Suprapubic skin (tissue), 4 donors: ENCODE data around the gene HLA-A. TPM values are rescaled to one million over a fixed set of nuclear protein-coding genes. Genes with fewer than 3 reads are reported as not detected.
A peak's percentile ranks its signal among the peaks of the same experiment; 100 is the strongest.

Experiments used
- DNase-seq, 2 donors: peaks; one replicate each; pipeline ENCODE4 v3.0.0-alpha.2; 2019; ENCODE audit warnings: low spot score in 2 of 2
- H3K27ac ChIP-seq: fragments of 200-600 bp; sonication (generic); one replicate; pipeline ENCODE4 v1.5.1; 2019
- H3K27me3 ChIP-seq: fragments of 200-600 bp; sonication (generic); one replicate; pipeline ENCODE4 v1.5.1; 2019
- H3K36me3 ChIP-seq: fragments of 200-600 bp; sonication (generic); one replicate; pipeline ENCODE4 v1.5.1; 2019
- H3K4me1 ChIP-seq: fragments of 200-600 bp; sonication (generic); one replicate; pipeline ENCODE4 v1.5.1; 2019
- H3K4me3 ChIP-seq: fragments of 200-600 bp; sonication (generic); one replicate; pipeline ENCODE4 v1.5.1; 2019; ENCODE audit warnings: mild to moderate bottlenecking
- H3K9me3 ChIP-seq: fragments of 200-600 bp; sonication (generic); one replicate; pipeline ENCODE4 v1.5.1; 2019
- EP300 ChIP-seq: sonication (generic); formaldehyde crosslinking; IDR thresholded peaks from one replicate; pipeline ENCODE4 v1.6.1; 2017; ENCODE audit warnings: antibody characterized with exemption
- POLR2A ChIP-seq, 2 donors: fragments of 450-650 bp; IDR thresholded peaks; one replicate each; pipeline ENCODE4 v1.6.1; 2017; ENCODE audit warnings: antibody characterized with exemption in 2 of 2, mild to moderate bottlenecking in 2 of 2, moderate library complexity in 2 of 2
- POLR2AphosphoS5 ChIP-seq, 3 donors: sonication (generic); formaldehyde crosslinking; IDR thresholded peaks; one replicate each; pipeline ENCODE4 v1.6.1; 2017; ENCODE audit warnings: antibody characterized with exemption in 3 of 3
- WGBS: methylation state at CpG from one replicate; pipeline ENCODE4 v1.1.5; 2018; 5-methylcytosine and 5-hydroxymethylcytosine counted together
- total RNA-seq, 4 donors: library from RNA; depleted of rRNA; stranded (reverse); fragments of >200 nt; gene quantifications; one replicate each; pipeline ENCODE4 v1.1.0, GENCODE V29; 2016
- TF ChIP-seq, protein P1 (sequence below), 2 donors: fragments of 200-600 bp in 1 of 2; fragments of 450-650 bp in 1 of 2; sonication (generic) in 1 of 2; IDR thresholded peaks; one replicate each; pipeline ENCODE4 v1.5.1; 2016 to 2019; ENCODE audit warnings: antibody characterized with exemption in 2 of 2, mild to moderate bottlenecking in 1 of 2, moderate library complexity in 1 of 2

Gene HLA-A
- total RNA-seq, 4 donors from 2014 or later = 455 to 546 (median 499) TPM

DNA sequence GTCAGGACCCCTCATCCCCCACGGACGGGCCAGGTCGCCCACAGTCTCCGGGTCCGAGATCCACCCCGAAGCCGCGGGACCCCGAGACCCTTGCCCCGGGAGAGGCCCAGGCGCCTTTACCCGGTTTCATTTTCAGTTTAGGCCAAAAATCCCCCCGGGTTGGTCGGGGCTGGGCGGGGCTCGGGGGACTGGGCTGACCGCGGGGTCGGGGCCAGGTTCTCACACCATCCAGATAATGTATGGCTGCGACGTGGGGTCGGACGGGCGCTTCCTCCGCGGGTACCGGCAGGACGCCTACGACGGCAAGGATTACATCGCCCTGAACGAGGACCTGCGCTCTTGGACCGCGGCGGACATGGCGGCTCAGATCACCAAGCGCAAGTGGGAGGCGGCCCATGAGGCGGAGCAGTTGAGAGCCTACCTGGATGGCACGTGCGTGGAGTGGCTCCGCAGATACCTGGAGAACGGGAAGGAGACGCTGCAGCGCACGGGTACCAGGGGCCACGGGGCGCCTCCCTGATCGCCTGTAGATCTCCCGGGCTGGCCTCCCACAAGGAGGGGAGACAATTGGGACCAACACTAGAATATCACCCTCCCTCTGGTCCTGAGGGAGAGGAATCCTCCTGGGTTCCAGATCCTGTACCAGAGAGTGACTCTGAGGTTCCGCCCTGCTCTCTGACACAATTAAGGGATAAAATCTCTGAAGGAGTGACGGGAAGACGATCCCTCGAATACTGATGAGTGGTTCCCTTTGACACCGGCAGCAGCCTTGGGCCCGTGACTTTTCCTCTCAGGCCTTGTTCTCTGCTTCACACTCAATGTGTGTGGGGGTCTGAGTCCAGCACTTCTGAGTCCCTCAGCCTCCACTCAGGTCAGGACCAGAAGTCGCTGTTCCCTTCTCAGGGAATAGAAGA, 978 bp downstream of the HLA-A start:
- no peaks in the 10 kb centered on the region for H3K9me3 ChIP-seq
- peaks cover 15% of the 10 kb centered on the region for H3K36me3 ChIP-seq
- 48% methylated on average over 20 of the region's 58 CpGs for WGBS
- peaks cover 11% of the 10 kb centered on the region for H3K4me1 ChIP-seq
- H3K4me3 ChIP-seq = peak overlapping the region; percentile 65
- DNase-seq = peak in 1 of 2 donors; percentile 71
- H3K27me3 ChIP-seq = no peaks in the 10 kb centered on the region
- TF ChIP-seq POLR2AphosphoS5 (IDR thresholded peaks at IDR 0.05) (no peak), POLR2A (IDR thresholded peaks at IDR 0.05) (no peak), EP300 (no peak)
- TF ChIP-seq, protein P1, sequence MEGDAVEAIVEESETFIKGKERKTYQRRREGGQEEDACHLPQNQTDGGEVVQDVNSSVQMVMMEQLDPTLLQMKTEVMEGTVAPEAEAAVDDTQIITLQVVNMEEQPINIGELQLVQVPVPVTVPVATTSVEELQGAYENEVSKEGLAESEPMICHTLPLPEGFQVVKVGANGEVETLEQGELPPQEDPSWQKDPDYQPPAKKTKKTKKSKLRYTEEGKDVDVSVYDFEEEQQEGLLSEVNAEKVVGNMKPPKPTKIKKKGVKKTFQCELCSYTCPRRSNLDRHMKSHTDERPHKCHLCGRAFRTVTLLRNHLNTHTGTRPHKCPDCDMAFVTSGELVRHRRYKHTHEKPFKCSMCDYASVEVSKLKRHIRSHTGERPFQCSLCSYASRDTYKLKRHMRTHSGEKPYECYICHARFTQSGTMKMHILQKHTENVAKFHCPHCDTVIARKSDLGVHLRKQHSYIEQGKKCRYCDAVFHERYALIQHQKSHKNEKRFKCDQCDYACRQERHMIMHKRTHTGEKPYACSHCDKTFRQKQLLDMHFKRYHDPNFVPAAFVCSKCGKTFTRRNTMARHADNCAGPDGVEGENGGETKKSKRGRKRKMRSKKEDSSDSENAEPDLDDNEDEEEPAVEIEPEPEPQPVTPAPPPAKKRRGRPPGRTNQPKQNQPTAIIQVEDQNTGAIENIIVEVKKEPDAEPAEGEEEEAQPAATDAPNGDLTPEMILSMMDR (IDR thresholded peaks at IDR 0.05) = no peak
- peak overlapping the region; percentile 87 for H3K27ac ChIP-seq

DNA sequence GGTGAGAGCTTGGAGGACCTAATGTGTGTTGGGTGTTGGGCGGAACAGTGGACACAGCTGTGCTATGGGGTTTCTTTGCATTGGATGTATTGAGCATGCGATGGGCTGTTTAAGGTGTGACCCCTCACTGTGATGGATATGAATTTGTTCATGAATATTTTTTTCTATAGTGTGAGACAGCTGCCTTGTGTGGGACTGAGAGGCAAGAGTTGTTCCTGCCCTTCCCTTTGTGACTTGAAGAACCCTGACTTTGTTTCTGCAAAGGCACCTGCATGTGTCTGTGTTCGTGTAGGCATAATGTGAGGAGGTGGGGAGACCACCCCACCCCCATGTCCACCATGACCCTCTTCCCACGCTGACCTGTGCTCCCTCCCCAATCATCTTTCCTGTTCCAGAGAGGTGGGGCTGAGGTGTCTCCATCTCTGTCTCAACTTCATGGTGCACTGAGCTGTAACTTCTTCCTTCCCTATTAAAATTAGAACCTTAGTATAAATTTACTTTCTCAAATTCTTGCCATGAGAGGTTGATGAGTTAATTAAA, 3.0 kb downstream of the HLA-A start:
- peaks cover 11% of the 10 kb centered on the region for H3K4me1 ChIP-seq
- no peak for TF ChIP-seq POLR2AphosphoS5 (IDR thresholded peaks at IDR 0.05)
- TF ChIP-seq, protein P1 (IDR thresholded peaks at IDR 0.05) = no peak
- TF ChIP-seq POLR2A (IDR thresholded peaks at IDR 0.05) = no peak
- TF ChIP-seq EP300 = no peak
- DNase-seq = no peak
- H3K27ac ChIP-seq = no peak overlapping the region
- H3K36me3 ChIP-seq = peaks cover 20% of the 10 kb centered on the region
- no peaks in the 10 kb centered on the region for H3K27me3 ChIP-seq
- WGBS = 63% methylated on average over 4 of the region's 4 CpGs
- H3K9me3 ChIP-seq = no peaks in the 10 kb centered on the region
- no peak overlapping the region for H3K4me3 ChIP-seq

DNA sequence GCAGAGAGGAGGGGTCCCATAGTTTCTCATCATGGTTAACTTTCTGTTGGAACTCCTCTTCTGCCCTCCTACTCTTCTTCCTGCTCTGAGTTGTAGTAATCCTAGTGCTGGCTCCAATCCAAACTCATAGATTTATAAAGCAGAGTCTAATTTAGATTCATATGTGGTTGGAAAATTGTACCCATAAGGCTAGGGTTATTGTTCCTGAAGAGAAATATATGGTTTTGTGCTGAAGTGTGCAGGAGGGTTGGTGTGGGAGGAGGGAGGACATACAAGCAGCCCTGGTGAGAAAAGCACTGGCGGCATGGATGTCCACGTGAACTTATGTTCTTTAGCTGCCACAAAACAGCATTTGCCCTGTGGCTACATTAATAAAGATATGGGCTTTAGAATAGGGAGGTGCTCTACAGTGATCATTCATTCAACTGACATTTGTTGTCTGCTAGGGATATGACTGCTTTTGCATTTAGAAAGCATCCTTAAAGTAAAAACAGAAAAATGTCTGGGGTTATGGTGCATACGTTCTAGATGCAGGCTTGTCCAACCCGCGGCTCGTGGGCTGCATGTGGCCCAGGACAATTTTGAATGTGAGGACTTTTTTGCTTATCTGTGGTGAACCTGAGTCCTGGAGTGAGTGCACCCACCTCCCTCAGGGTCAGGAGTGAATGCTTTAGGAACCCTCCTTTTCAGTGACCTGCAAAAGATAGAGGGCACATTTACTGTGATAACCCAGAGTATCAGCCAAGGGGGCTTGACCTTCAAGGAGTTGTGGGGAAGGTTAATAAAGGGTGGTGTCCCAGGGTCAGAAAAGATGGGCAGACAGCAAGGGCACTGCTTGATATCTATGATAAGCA, 4.1 kb downstream of the HLA-A start:
- WGBS = 59% methylated on average over 6 of the region's 6 CpGs
- H3K4me3 ChIP-seq = no peak overlapping the region
- no peak for DNase-seq
- H3K4me1 ChIP-seq = peaks cover 10% of the 10 kb centered on the region
- H3K9me3 ChIP-seq = no peaks in the 10 kb centered on the region
- H3K27me3 ChIP-seq = no peaks in the 10 kb centered on the region
- peaks cover 20% of the 10 kb centered on the region for H3K36me3 ChIP-seq
- H3K27ac ChIP-seq = no peak overlapping the region
- TF ChIP-seq POLR2AphosphoS5 (IDR thresholded peaks at IDR 0.05) = no peak
- TF ChIP-seq EP300 = no peak
- TF ChIP-seq POLR2A (IDR thresholded peaks at IDR 0.05) = no peak
- TF ChIP-seq, protein P1 (IDR thresholded peaks at IDR 0.05) = no peak

DNA sequence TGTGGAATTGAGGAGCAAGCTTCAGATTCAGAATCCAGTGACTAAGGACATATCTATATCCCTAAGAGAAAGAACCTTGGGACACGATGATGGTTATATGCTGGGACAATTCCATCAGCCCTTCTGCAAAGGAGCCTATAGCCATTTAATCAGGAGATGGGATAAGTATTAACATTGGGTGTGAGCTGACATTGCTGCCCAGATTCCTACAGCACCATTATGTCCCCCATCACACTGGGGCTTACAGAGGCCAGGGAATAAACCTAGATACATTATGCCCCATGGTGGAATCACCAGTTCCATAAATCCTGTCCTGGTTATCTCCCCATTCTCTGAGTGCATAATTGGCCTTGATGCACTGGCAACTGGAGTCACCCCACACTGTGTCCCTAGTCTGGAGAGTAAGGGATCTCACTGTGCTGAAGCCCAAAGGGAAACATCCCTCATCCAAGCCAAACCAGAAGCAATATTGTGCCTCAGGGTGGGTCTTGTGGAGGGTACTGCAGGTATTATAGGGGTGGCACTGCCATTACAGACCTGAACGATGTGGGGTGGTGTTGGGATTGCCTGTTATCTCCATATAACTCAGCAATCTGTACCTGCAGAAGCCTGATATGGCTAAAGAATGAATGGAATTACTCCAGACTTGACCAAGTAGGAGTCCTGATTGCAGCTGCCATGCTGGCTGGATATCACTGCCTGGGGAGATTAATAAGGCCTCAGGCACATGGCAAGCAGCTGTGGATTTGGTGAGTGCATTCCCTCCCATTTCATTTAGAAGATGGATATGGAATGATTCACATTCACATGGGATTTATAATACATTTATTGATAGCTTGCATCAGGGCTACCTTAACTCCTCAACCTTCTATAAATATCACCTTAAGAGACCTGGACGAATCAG, 5.0 kb downstream of the HLA-A start:
- Histone ChIP-seq H3K27me3 (no peaks in the 10 kb centered on the region), H3K36me3 (peaks cover 20% of the 10 kb centered on the region), H3K9me3 (no peaks in the 10 kb centered on the region), H3K4me1 (peaks cover 7% of the 10 kb centered on the region), H3K4me3 (no peak overlapping the region), H3K27ac (no peak overlapping the region)
- TF ChIP-seq POLR2AphosphoS5 (IDR thresholded peaks at IDR 0.05) (no peak), POLR2A (IDR thresholded peaks at IDR 0.05) (no peak), EP300 (no peak)
- TF ChIP-seq, protein P1 (IDR thresholded peaks at IDR 0.05) = no peak
- 41% methylated on average over 3 of the region's 3 CpGs for WGBS
- DNase-seq = no peak
